Esophagus (tissue), 2 donors: ENCODE data around the gene TRIM63. TPM values are rescaled to one million over a fixed set of nuclear protein-coding genes. Genes with fewer than 3 reads are reported as not detected.

Source experiments
- H3K27ac ChIP-seq, 2 donors: one replicate each; pipeline ENCODE4 v1.5.1; 2013; ENCODE audit warnings: low read depth in 2 of 2, mild to moderate bottlenecking in 2 of 2, inconsistent platforms in 1 of 2, low read length in 1 of 2, moderate library complexity in 1 of 2
- H3K27me3 ChIP-seq, 2 donors: one replicate each; pipeline ENCODE4 v1.6.1; 2013; ENCODE audit warnings: low read length in 2 of 2, control low read depth in 1 of 2, mild to moderate bottlenecking in 1 of 2; ENCODE audit not compliant: insufficient read depth in 2 of 2, control insufficient read depth in 1 of 2
- H3K36me3 ChIP-seq, 2 donors: one replicate each; pipeline ENCODE4 v1.6.1; 2013; ENCODE audit warnings: low read length in 1 of 2; ENCODE audit not compliant: control insufficient read depth in 2 of 2, insufficient read depth in 2 of 2
- H3K4me1 ChIP-seq, 2 donors: one replicate each; pipeline ENCODE4 v1.6.1; 2013; ENCODE audit warnings: low read length in 1 of 2; ENCODE audit not compliant: control insufficient read depth in 2 of 2, insufficient read depth in 2 of 2
- H3K4me3 ChIP-seq, 2 donors: one replicate each; pipeline ENCODE4 v1.5.1; 2013; ENCODE audit warnings: low read length in 2 of 2, mild to moderate bottlenecking in 2 of 2, low read depth in 1 of 2, moderate library complexity in 1 of 2
- H3K9me3 ChIP-seq, 2 donors: one replicate each; pipeline ENCODE4 v1.6.1; 2013; ENCODE audit warnings: mild to moderate bottlenecking in 2 of 2, low read depth in 1 of 2, low read length in 1 of 2, moderate library complexity in 1 of 2; ENCODE audit not compliant: control insufficient read depth in 2 of 2, insufficient read depth in 1 of 2
- WGBS, 2 donors: extraction: QIAGEN DNeasy Blood & Tissue Kit; methylation state at CpG; one replicate each; pipeline ENCODE4 v1.1.7; 2013; 5-methylcytosine and 5-hydroxymethylcytosine counted together
- polyA plus RNA-seq, 2 donors: library from polyadenylated mRNA; stranded (reverse); fragments of 200-250 nt; gene quantifications; one replicate each; pipeline ENCODE4 v1.2.3, GENCODE V29; 2013
- donor health status: healthy with polysubstance abuse.
- donor health status: Bipolar disorder and iron deficiency.

Gene TRIM63
- polyA plus RNA-seq, 2 donors = 0.10 to 0.19 TPM

DNA sequence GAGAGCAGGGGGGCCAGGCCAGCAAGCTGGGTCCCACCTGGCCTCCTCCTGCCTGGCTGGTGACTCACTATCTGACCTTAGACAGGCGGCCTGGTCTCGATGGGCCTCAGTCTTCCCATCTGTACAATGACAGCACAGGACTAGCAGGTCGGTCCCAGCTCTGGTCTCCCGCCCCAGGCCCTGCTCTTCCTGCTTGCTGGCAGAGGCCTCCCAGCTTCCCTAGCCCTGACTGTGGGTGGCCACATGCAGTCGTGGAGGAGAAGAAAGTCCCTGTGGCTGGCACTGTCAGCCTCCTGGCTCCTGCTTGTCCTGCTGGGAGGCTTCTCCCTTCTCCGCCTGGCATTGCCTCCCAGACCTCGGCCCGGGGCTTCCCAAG is 45.0 kb downstream of the TRIM63 start:
- Histone ChIP-seq H3K4me3 (no peak overlapping the region), H3K4me1 (peaks cover 0 to 3% of the 10 kb centered on the region in 2 donors), H3K27me3 (no peaks in the 10 kb centered on the region), H3K27ac (no peak overlapping the region), H3K36me3 (peaks cover 0 to 2% of the 10 kb centered on the region in 2 donors), H3K9me3 (no peaks in the 10 kb centered on the region)
- WGBS, 2 donors = 56 to 62% methylated on average over 8 of the region's 8 CpGs

DNA sequence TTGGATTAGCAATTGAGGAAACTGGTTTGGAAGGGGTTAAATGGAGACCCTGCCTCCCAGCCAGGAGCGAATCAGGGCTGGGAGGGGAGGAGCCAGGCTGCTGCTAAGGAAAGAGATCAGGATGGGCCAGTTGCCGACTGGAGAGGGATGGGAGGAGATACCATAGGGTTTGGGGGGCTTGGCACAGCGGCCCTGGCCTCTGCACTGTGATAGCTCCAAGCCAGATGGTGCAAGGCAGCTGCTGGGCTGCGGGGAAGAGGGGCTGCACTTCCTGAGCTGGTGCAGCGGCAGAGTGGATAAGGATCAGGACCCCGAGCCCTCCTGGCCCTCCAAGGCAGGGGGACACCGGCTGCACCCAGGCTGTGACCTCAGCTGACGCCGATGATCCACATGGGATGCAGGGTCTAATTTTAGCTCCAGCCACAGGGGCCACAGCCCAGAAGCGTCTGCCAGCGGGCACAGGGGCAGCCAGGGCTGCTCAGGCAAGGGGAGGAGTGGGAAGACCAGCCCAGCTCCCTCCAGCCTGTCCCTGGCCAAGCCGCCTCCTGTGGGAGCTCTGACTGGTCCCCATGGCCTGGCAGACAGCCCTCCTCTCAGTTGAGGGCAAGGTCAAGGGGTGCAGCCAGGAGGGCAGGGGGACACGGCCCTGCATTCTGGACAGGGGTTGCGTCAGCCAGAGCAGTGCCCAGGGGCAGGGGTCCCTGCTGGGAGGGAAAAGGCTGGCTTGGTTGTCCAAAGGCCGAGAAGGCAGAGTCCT is 45.6 kb downstream of the TRIM63 start, which contains the start of gene EXTL1:
Gene EXTL1, plus strand, starts transcription at position 129 of the 757 bp plus-strand sequence. CDS start 872 bp downstream, outside the sequence.
- Histone ChIP-seq H3K9me3 (no peaks in the 10 kb centered on the region), H3K4me1 (peaks cover 0 to 3% of the 10 kb centered on the region in 2 donors), H3K27me3 (no peaks in the 10 kb centered on the region), H3K36me3 (peaks cover 0 to 2% of the 10 kb centered on the region in 2 donors), H3K4me3 (no peak within 1 kb of the TSS), H3K27ac (no peak within 1 kb of the TSS)
- WGBS, 2 donors = 37 to 39% methylated on average over 14 to 15 of the region's 15 CpGs

GRCh38 chr1:26020941-26021646 is 46.3 kb downstream of the TRIM63 start:
- no peaks in the 10 kb centered on the region for H3K36me3 ChIP-seq
- no peaks in the 10 kb centered on the region for H3K9me3 ChIP-seq
- H3K27me3 ChIP-seq = no peaks in the 10 kb centered on the region
- no peak overlapping the region for H3K4me3 ChIP-seq
- 66 to 67% methylated on average over 6 of the region's 6 CpGs for WGBS, 2 donors
- peaks cover 0 to 3% of the 10 kb centered on the region in 2 donors for H3K4me1 ChIP-seq
- H3K27ac ChIP-seq = no peak overlapping the region

- Histone ChIP-seq H3K9me3 (no peaks in the 10 kb centered on the region), H3K4me1 (peaks cover 0 to 3% of the 10 kb centered on the region in 2 donors), H3K4me3 (no peak overlapping the region), H3K36me3 (no peaks in the 10 kb centered on the region), H3K27me3 (no peaks in the 10 kb centered on the region), H3K27ac (no peak overlapping the region)
- WGBS, 2 donors = 53 to 63% methylated on average over 6 of the region's 6 CpGs
These were observed 47.1 kb downstream of the TRIM63 start for GRCh38 chr1:26020330-26020768.

DNA sequence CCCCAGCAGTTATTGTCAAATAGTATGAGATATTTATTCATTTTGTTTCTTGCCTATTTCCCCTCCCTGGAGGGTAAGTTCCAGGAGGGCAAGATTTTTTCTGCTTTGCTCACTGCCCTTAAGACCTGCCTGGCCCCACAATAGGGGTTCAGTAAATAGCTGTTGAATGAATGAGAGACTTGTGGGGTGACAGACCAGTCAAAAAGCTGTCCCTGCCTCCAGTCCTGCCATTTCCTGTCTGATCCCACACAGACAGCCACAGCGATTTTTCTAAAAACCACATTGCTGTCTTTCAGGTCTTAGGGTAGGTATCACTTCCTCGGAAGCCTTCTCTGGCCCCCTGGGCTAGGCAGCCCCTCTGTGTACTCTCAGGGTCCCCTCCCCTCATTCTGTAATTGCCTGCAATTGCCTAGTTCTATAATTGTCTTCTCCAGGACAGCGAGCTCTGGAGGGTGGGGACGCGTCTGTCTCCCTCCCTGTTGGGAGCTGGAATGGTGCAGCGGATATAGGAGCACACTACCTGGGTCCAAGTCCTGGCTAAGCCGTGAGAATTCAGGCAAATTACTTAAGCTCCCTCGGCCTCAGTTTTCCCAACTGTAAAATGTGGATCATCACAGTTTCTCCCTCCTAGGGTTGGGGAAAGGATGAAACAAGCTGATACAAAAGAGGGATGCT is 47.7 kb downstream of the TRIM63 start:
- no peak overlapping the region for H3K4me3 ChIP-seq
- no peak overlapping the region for H3K27ac ChIP-seq
- H3K9me3 ChIP-seq = no peaks in the 10 kb centered on the region
- no peaks in the 10 kb centered on the region for H3K27me3 ChIP-seq
- peaks cover 0 to 3% of the 10 kb centered on the region in 2 donors for H3K4me1 ChIP-seq
- 77 to 79% methylated on average over 8 of the region's 8 CpGs for WGBS, 2 donors
- no peaks in the 10 kb centered on the region for H3K36me3 ChIP-seq

DNA sequence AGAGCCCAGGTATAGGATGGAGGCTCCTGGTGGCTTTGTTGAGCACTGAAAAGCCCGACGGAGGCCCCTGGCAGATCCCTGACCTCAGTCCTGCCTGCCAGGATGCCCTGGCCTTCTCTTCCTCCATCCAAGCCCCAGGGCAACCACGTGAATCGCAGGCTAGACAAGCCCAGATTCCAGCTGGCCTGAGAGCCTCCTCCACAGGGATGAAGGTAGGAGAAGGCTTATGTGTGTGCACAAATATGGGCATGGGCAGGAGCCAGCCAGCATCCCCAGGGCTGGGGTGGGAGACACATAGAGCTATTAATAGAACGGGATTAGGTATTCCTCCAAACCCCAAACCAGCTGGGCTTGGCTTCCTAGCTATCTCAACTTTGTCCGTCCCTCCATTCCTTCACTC is 49.8 kb downstream of the TRIM63 start:
- no peak overlapping the region for H3K4me3 ChIP-seq
- H3K36me3 ChIP-seq = no peaks in the 10 kb centered on the region
- H3K9me3 ChIP-seq = no peaks in the 10 kb centered on the region
- peaks cover 0 to 3% of the 10 kb centered on the region in 2 donors for H3K4me1 ChIP-seq
- WGBS, 2 donors = 46 to 54% methylated on average over 6 of the region's 6 CpGs
- no peaks in the 10 kb centered on the region for H3K27me3 ChIP-seq
- no peak overlapping the region for H3K27ac ChIP-seq

DNA sequence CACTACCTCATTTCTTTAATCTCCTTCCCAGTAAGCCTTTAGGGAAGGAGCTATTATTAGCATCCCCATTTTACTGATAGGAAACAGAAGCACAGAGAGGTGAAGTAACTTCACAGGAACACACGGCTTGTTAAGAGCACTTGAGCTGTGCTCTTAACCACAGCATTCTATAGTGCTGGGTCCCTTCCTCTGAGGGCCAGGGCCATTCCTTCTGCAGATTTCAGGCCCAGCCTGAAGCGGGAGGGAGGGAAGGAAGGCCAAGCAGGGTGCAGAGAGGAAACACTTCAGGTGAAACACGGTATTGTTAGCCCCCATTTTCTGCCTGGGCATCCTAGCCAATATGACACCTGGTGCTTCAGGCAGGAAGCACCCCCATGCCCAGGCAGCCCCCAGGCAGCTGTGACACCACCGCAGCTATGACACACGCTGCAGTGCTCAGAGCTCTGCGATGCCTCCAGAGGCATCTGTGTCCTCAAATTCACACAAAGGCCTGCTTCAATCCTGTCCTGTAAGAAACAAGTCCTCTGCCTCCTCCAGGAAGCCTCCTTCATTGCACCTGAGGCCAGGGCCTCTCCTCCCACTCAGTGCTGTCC is 50.4 kb downstream of the TRIM63 start:
- WGBS, 2 donors = 69 to 71% methylated on average over 6 of the region's 6 CpGs
- peak overlapping the region in 1 of 2 donors; percentile 4 for H3K4me3 ChIP-seq
- H3K9me3 ChIP-seq = no peaks in the 10 kb centered on the region
- peaks cover 0 to 1% of the 10 kb centered on the region in 2 donors for H3K4me1 ChIP-seq
- H3K36me3 ChIP-seq = no peaks in the 10 kb centered on the region
- no peaks in the 10 kb centered on the region for H3K27me3 ChIP-seq
- no peak overlapping the region for H3K27ac ChIP-seq

- 73 to 84% methylated on average over 10 of the region's 10 CpGs for WGBS, 2 donors
- no peak overlapping the region for H3K4me3 ChIP-seq
These were observed 51.0 kb downstream of the TRIM63 start for GRCh38 chr1:26016258-26016952.

DNA sequence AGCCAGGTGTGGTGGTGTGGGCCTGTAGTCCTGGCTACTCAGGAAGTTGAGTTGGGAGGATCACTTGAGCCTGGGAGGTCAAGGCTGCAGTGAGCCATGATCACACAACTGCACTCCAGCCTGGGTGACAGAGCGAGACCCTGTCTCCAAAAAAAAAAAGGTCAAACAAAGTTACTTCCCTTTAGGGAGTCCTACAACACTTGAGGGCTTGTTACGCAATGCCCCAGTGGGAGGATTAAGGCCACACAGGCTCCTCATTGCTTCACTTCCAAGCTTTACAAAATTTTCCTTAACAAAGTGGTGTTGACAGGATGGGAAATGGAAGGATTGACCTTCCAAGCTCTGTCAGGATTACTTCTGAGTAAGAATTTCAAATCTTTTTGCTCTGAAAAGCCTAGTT is 52.1 kb downstream of the TRIM63 start:
- Histone ChIP-seq H3K4me1 (no peaks in the 10 kb centered on the region), H3K27ac (no peak overlapping the region), H3K36me3 (no peaks in the 10 kb centered on the region), H3K9me3 (no peaks in the 10 kb centered on the region), H3K4me3 (no peak overlapping the region), H3K27me3 (no peaks in the 10 kb centered on the region)
- WGBS, 2 donors = 62 to 67% methylated on average over 2 of the region's 2 CpGs

More at GRCh38 chr1:26016258-26016952, 51.0 kb downstream of the TRIM63 start:
- H3K9me3 ChIP-seq = no peaks in the 10 kb centered on the region
- H3K36me3 ChIP-seq = no peaks in the 10 kb centered on the region
- no peaks in the 10 kb centered on the region for H3K27me3 ChIP-seq
- H3K4me1 ChIP-seq = no peaks in the 10 kb centered on the region
- no peak overlapping the region for H3K27ac ChIP-seq
